ENCODE measurements around the gene BRD8.

Gene BRD8

DNA sequence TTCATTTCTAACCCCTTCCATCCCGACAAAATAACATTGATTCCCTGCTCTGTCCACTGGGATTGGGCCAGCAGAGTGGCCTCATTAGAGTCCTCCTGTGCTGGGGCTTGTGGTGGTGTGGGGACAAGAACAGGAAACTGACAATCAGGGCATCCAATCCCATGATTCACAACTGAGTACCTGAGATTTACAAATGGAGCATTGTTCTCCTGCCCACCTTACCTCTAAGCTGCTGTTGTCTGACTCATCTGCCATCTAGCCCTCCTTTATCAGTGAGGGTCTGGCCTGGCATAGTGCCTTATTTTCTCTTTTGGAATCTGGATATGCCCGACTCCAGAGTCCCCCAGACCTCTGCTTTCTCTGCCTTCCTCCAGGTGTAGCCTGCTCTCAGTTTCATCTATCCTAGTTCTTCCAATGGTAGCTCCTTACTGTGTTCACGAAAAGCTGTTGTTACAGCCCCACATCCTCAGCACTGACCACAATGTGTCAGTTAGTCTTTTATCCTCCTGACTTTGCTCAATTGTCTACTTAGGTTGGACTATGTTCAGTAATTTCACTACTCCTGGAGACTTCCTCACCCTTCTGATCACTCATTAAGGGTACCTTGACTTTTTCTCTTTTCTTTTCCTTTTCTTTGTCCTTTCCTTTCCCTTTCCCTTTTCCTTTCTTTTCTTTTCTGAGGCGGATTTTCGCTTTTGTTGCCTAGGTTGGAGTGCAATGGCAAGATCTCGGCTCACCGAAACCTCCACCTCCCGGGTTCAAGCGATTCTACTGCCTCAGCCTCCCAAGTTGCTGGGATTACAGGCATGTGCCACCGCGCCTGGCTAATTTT lies 81.2 kb downstream of the BRD8 start:
- DNase-seq (ENCODE audit: low read depth) = no peak

DNA sequence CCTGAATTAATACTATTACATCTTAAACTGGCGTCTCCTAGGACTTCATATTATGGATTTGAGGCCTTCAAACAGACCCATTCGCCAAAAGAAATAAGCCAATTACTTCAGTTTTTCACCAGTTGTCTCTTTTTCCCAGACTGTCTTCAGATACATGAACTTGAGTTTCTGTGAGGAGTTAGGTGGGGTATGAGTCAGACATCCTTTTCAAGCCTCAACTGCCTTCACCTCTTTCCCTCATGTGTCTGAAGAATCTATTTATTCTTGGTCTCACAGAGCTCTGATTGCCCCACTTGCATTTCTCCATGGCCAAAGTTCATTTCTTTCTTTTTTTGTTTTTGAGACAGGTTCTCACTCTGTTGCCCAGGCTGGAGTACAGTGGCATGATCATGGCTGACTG lies 82.1 kb downstream of the BRD8 start:
- no peak for DNase-seq (ENCODE audit: low read depth)

GRCh38 chr5:138095100-138095907 lies 83.1 kb downstream of the BRD8 start:
- DNase-seq (ENCODE audit: low read depth) = no peak

DNA sequence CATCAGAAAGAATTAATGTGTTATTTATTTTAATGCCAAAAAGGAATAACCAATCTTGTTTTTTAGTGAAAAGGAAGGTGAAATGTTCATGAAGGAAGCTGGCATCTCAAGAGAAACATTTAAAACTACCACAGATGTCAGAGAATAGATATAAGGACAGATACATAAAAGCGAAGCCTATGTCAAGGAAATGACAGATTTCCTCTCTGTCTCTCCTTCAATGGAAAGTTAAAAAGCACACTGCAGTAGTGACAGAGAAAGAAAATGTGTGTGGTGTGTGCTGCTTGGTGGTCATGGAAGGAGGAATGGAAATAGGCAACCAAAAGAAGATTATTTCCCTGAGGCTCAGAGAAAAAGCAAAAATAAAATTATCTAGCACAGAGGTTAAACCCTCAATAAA lies 85.4 kb downstream of the BRD8 start:
- no peak for DNase-seq (ENCODE audit: low read depth)

DNA sequence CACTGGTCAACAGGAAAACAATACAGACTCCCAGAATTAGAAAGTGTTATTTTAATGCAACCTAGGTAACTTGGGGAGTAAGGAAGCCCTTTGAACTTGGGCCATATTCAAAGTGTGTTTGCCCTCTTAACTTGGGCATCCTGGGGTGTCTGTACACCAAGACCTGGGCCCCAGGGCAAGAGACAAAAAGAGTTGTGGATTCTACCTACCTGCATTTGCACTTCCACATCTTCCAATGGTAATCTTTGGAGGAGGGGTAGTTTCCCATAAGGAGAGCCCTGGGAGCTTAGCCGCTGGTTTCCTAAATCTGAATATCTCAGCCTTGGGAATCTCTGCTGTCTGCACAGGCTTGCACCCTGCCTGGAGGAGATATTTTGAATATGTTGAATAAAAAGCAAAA lies 86.1 kb downstream of the BRD8 start:
- DNase-seq (ENCODE audit: low read depth) = no peak

DNA sequence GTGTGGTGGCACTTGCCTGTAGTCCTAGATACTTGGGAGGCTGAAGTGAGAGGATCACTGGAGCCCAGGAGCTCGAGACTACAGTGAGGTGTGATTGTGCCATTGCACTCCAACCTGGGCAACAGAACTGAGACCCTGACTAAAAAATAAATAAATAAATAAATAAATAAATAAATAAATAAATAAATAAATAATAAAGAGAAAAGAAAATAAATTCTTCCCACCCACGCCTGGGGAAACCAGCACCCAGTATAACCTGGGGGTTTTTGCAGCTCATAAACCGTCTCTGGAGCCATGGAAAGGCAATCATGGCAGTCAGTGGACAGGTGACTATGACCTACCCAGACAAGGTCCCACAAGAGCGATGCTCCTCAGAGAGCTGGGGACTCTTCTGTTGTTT lies 86.7 kb downstream of the BRD8 start:
- no peak for DNase-seq (ENCODE audit: low read depth)
